Endodermal cell (in vitro differentiated cells): ENCODE measurements around the gene ITPKA. TPM values are rescaled to one million over a fixed set of nuclear protein-coding genes. Genes with fewer than 3 reads are reported as not detected.

Source experiments
- DNase-seq: peaks from one replicate; pipeline ENCODE4 v3.0.0-alpha.2; 2017
- H3K27ac ChIP-seq: 2 replicates; pipeline ENCODE4 v1.5.1; 2013; ENCODE audit warnings: mild to moderate bottlenecking, low read depth, low read length, moderate library complexity
- H3K27me3 ChIP-seq: 2 replicates; pipeline ENCODE4 v1.6.1; 2013; ENCODE audit warnings: mild to moderate bottlenecking, low read length, moderate library complexity; ENCODE audit not compliant: insufficient read depth, control insufficient read depth, poor library complexity, severe bottlenecking
- H3K36me3 ChIP-seq: 2 replicates; pipeline ENCODE4 v1.7.0; 2013; ENCODE audit warnings: mild to moderate bottlenecking, low read length, moderate library complexity; ENCODE audit not compliant: control insufficient read depth, insufficient read depth
- H3K4me1 ChIP-seq: one replicate; pipeline ENCODE4 v1.7.0; 2013; ENCODE audit warnings: low read length; ENCODE audit not compliant: control insufficient read depth, insufficient read depth
- H3K4me3 ChIP-seq: 2 replicates; pipeline ENCODE4 v1.5.1; 2013; ENCODE audit warnings: mild to moderate bottlenecking, low read length, moderate library complexity
- H3K9ac ChIP-seq: 2 replicates; pipeline ENCODE4 v1.6.1; 2013; ENCODE audit warnings: mild to moderate bottlenecking, low read length, moderate library complexity; ENCODE audit not compliant: poor library complexity, severe bottlenecking; ENCODE audit errors: extremely low read depth
- H3K9me3 ChIP-seq: 2 replicates; pipeline ENCODE4 v1.6.1; 2013; ENCODE audit warnings: mild to moderate bottlenecking, low read length, moderate library complexity; ENCODE audit not compliant: control insufficient read depth
- H3K27ac Mint-ChIP-seq: 2 replicates; pipeline ENCODE4 v1.8.0; 2020; ENCODE audit warnings: mixed read lengths
- H3K27me3 Mint-ChIP-seq: 2 replicates; pipeline ENCODE4 v1.8.0; 2021; ENCODE audit warnings: mild to moderate bottlenecking, mixed read lengths; ENCODE audit not compliant: insufficient read depth
- H3K36me3 Mint-ChIP-seq: 2 replicates; pipeline ENCODE4 v1.8.0; 2020; ENCODE audit warnings: low read depth, mixed read lengths
- H3K4me1 Mint-ChIP-seq: 2 replicates; pipeline ENCODE4 v1.8.0; 2020; ENCODE audit warnings: mixed read lengths
- H3K4me3 Mint-ChIP-seq: 2 replicates; pipeline ENCODE4 v1.8.0; 2020; ENCODE audit warnings: mild to moderate bottlenecking, moderate library complexity, mixed read lengths
- H3K9me3 Mint-ChIP-seq: 2 replicates; pipeline ENCODE4 v1.8.0; 2020; ENCODE audit warnings: mild to moderate bottlenecking, mixed read lengths
- CTCF ChIP-seq: fragments of 200-600 bp; sonication (generic); conservative IDR thresholded peaks from 2 replicates; pipeline ENCODE4 v1.5.0; 2021; ENCODE audit warnings: antibody characterized with exemption, mild to moderate bottlenecking
- WGBS, 2 experiments: methylation state at CpG; one replicate each; pipeline versions ENCODE4 v1.1.5 to v1.1.7; 2013; ENCODE audit warnings: missing lambda C conversion rate in 2 of 2, mixed read lengths in 1 of 2; ENCODE audit not compliant: insufficient coverage in 1 of 2, insufficient read length in 1 of 2; 5-methylcytosine and 5-hydroxymethylcytosine counted together
- total RNA-seq, 2 donors: library from RNA; stranded (reverse); fragmentation: NEBNext Ultra II Directional in 1 of 2; extraction: Animal tissue kit (Norgen Biotek cat#: 25700) in 1 of 2; gene quantifications; 2 replicates in 1 of 2; 3 replicates in 1 of 2; pipeline ENCODE4 v1.2.1, GENCODE V29; 2021

Gene ITPKA
- total RNA-seq, 2 donors from 2014 or later = 0.75 to 1.2 TPM

GRCh38 chr15:41476416-41477048, 17.1 kb upstream of the ITPKA start:
- H3K9ac ChIP-seq = no peak overlapping the region
- Mint-ChIP-seq H3K9me3 (no peaks in the 10 kb centered on the region), H3K27me3 (no peaks in the 10 kb centered on the region), H3K36me3 (peaks cover 73% of the 10 kb centered on the region), H3K27ac (no peak overlapping the region), H3K4me3 (no peak overlapping the region), H3K4me1 (no peaks in the 10 kb centered on the region)
- no peaks in the 10 kb centered on the region for H3K4me1 ChIP-seq
- WGBS, 2 experiments = 91 to 97% methylated on average over 3 to 4 of the region's 5 CpGs
- H3K27me3 ChIP-seq = no peaks in the 10 kb centered on the region
- no peak overlapping the region for H3K27ac ChIP-seq
- no peak for TF ChIP-seq CTCF
- no peak for DNase-seq
- H3K36me3 ChIP-seq = peaks cover 76% of the 10 kb centered on the region
- H3K4me3 ChIP-seq = no peak overlapping the region
- H3K9me3 ChIP-seq = no peaks in the 10 kb centered on the region

- H3K9me3 Mint-ChIP-seq = no peaks in the 10 kb centered on the region
- Histone ChIP-seq H3K27me3 (no peaks in the 10 kb centered on the region), H3K4me3 (no peak overlapping the region), H3K36me3 (peaks cover 74% of the 10 kb centered on the region), H3K27ac (no peak overlapping the region), H3K4me1 (no peaks in the 10 kb centered on the region), H3K9me3 (no peaks in the 10 kb centered on the region), H3K9ac (no peak overlapping the region)
- no peak overlapping the region for H3K4me3 Mint-ChIP-seq
- no peaks in the 10 kb centered on the region for H3K27me3 Mint-ChIP-seq
- DNase-seq = no peak
- H3K4me1 Mint-ChIP-seq = peaks cover 4% of the 10 kb centered on the region
- peak overlapping the region; percentile 64 for H3K27ac Mint-ChIP-seq
- WGBS, 2 experiments = 90 to 98% methylated on average over 9 to 12 of the region's 12 CpGs
- peaks cover 71% of the 10 kb centered on the region for H3K36me3 Mint-ChIP-seq
- TF ChIP-seq CTCF = no peak
These were observed 13.1 kb upstream of the ITPKA start for GRCh38 chr15:41480396-41481140.

GRCh38 chr15:41482110-41482877, 11.4 kb upstream of the ITPKA start:
- H3K4me1 ChIP-seq = no peaks in the 10 kb centered on the region
- peaks cover 57% of the 10 kb centered on the region for H3K36me3 Mint-ChIP-seq
- no peak overlapping the region for H3K9ac ChIP-seq
- peaks cover 4% of the 10 kb centered on the region for H3K4me1 Mint-ChIP-seq
- no peaks in the 10 kb centered on the region for H3K27me3 Mint-ChIP-seq
- WGBS, 2 experiments = 93 to 96% methylated on average over 3 to 9 of the region's 9 CpGs
- H3K4me3 ChIP-seq = no peak overlapping the region
- H3K27me3 ChIP-seq = no peaks in the 10 kb centered on the region
- H3K4me3 Mint-ChIP-seq = no peak overlapping the region
- no peaks in the 10 kb centered on the region for H3K9me3 ChIP-seq
- TF ChIP-seq CTCF = no peak
- H3K9me3 Mint-ChIP-seq = no peaks in the 10 kb centered on the region
- peaks cover 57% of the 10 kb centered on the region for H3K36me3 ChIP-seq
- H3K27ac ChIP-seq = no peak overlapping the region
- no peak for DNase-seq
- no peak overlapping the region for H3K27ac Mint-ChIP-seq
